Neural progenitor cell (in vitro differentiated cells): ENCODE results near the gene IGFBP4. TPM values are rescaled to one million over a fixed set of nuclear protein-coding genes. Genes with fewer than 3 reads are reported as not detected.

ENCODE experiments used
- DNase-seq: peaks from one replicate; pipeline ENCODE4 v3.0.0-alpha.2; 2016; ENCODE audit warnings: low spot score
- H2AFZ ChIP-seq: fragments of 200-600 bp; sonication (generic); replicated peaks from 2 replicates; pipeline ENCODE4 v1.6.1; 2016; ENCODE audit warnings: antibody characterized with exemption
- H3F3A ChIP-seq: fragments of 200-600 bp; sonication (generic); 2 replicates; pipeline ENCODE4 v1.6.1; 2016; ENCODE audit warnings: antibody characterized with exemption, low read depth
- H3K27ac ChIP-seq: fragments of 200-600 bp; sonication (generic); 2 replicates; pipeline ENCODE4 v1.5.1; 2016; ENCODE audit warnings: mild to moderate bottlenecking
- H3K27me3 ChIP-seq: fragments of 200-600 bp; sonication (generic); 2 replicates; pipeline ENCODE4 v1.6.1; 2016; ENCODE audit warnings: mild to moderate bottlenecking, moderate library complexity
- H3K36me3 ChIP-seq: fragments of 200-600 bp; sonication (generic); 2 replicates; pipeline ENCODE4 v1.5.1; 2016
- H3K4me1 ChIP-seq: fragments of 200-600 bp; sonication (generic); 2 replicates; pipeline ENCODE4 v1.6.1; 2016; ENCODE audit warnings: mixed run types
- H3K4me2 ChIP-seq: fragments of 200-600 bp; sonication (generic); 2 replicates; pipeline ENCODE4 v1.6.1; 2016
- H3K4me3 ChIP-seq: fragments of 200-600 bp; sonication (generic); 2 replicates; pipeline ENCODE4 v1.5.1; 2016
- H3K79me2 ChIP-seq: fragments of 200-600 bp; sonication (generic); 2 replicates; pipeline ENCODE4 v1.6.1; 2016; ENCODE audit warnings: low read depth
- H3K9ac ChIP-seq: fragments of 200-600 bp; sonication (generic); 2 replicates; pipeline ENCODE4 v1.6.1; 2016
- H3K9me3 ChIP-seq: fragments of 200-600 bp; sonication (generic); 2 replicates; pipeline ENCODE4 v1.5.1; 2016; ENCODE audit warnings: low read depth
- H4K20me1 ChIP-seq: fragments of 200-600 bp; sonication (generic); 2 replicates; pipeline ENCODE4 v1.6.1; 2016; ENCODE audit warnings: low read depth
- H3K27ac Mint-ChIP-seq: 3 replicates; pipeline ENCODE4 v1.8.0; 2021; ENCODE audit warnings: mixed read lengths
- H3K27me3 Mint-ChIP-seq: 2 replicates; pipeline ENCODE4 v1.8.0; 2022; ENCODE audit warnings: low read depth, mild to moderate bottlenecking, inconsistent platforms, moderate library complexity, mixed read lengths; ENCODE audit not compliant: insufficient read depth
- H3K36me3 Mint-ChIP-seq: 3 replicates; pipeline ENCODE4 v1.8.0; 2021; ENCODE audit warnings: mixed read lengths
- H3K4me1 Mint-ChIP-seq: 3 replicates; pipeline ENCODE4 v1.8.0; 2021; ENCODE audit warnings: mixed read lengths
- H3K4me3 Mint-ChIP-seq: 3 replicates; pipeline ENCODE4 v1.8.0; 2021; ENCODE audit warnings: mild to moderate bottlenecking, moderate library complexity, mixed read lengths
- H3K9me3 Mint-ChIP-seq: 3 replicates; pipeline ENCODE4 v1.8.0; 2020; ENCODE audit warnings: mixed read lengths
- EZH2 ChIP-seq: fragments of 200-600 bp; sonication (generic); IDR thresholded peaks from 2 replicates; pipeline ENCODE4 v1.6.1; 2017; ENCODE audit warnings: antibody characterized with exemption, mild to moderate bottlenecking, moderate library complexity
- EZH2phosphoT487 ChIP-seq: fragments of 200-600 bp; sonication (generic); IDR thresholded peaks from 2 replicates; pipeline ENCODE4 v1.6.1; 2017; ENCODE audit warnings: antibody characterized with exemption
- total RNA-seq: library from RNA; depleted of rRNA; stranded (reverse); fragments of >200 nt; gene quantifications from 2 replicates; pipeline ENCODE4 v1.2.3, GENCODE V29; 2015; ENCODE audit warnings: low replicate concordance
- TF ChIP-seq, protein P1 (sequence below): fragments of 200-600 bp; sonication (generic); IDR thresholded peaks from 2 replicates; pipeline ENCODE4 v1.5.1; 2017; ENCODE audit warnings: antibody characterized with exemption, mild to moderate bottlenecking

IGFBP4 gene
- total RNA-seq, 1 donor from 2014 or later: 14.4 TPM

DNA sequence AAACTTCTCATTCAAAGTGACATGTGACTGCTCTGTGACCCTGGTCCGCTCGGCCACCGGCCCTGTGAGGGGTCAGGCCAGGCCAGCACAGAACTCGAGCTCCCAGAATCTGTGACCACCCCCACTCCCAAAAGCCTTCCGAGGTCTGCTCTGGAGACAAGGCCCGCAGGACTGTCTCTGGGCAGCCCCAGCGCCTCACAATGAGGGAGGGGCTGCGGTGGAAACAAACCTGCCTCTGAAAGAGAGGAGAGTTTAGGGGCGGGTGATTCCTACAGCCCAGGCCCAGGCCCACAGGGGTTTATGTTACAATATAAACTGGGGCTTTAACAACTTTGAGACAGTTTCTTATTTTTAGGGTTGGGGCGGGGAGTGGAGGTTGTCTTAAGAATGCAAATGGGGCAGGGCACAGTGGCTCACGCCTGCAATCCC lies 19.9 kb downstream of the IGFBP4 start:
- H3K27ac ChIP-seq: no peak overlapping the region
- H3K9me3 ChIP-seq: no peaks in the 10 kb centered on the region
- no peaks in the 10 kb centered on the region for H3K27me3 ChIP-seq
- Mint-ChIP-seq H3K4me3 (peak overlapping the region; percentile 41), H3K4me1 (peaks cover 39% of the 10 kb centered on the region), H3K36me3 (no peaks in the 10 kb centered on the region), H3K27me3 (peaks cover 3% of the 10 kb centered on the region), H3K9me3 (no peaks in the 10 kb centered on the region), H3K27ac (peak overlapping the region; percentile 83)
- peak overlapping the region; percentile 82 for H2AFZ ChIP-seq
- DNase-seq: peak; percentile 44
- H3K9ac ChIP-seq: no peak overlapping the region
- peak overlapping the region; percentile 26 for H3K4me2 ChIP-seq
- H3F3A ChIP-seq: no peaks in the 10 kb centered on the region
- H3K4me3 ChIP-seq: no peak overlapping the region
- no peaks in the 10 kb centered on the region for H3K79me2 ChIP-seq
- H3K4me1 ChIP-seq: peaks cover 8% of the 10 kb centered on the region
- H4K20me1 ChIP-seq: no peaks in the 10 kb centered on the region
- no peaks in the 10 kb centered on the region for H3K36me3 ChIP-seq
- TF ChIP-seq, protein P1, sequence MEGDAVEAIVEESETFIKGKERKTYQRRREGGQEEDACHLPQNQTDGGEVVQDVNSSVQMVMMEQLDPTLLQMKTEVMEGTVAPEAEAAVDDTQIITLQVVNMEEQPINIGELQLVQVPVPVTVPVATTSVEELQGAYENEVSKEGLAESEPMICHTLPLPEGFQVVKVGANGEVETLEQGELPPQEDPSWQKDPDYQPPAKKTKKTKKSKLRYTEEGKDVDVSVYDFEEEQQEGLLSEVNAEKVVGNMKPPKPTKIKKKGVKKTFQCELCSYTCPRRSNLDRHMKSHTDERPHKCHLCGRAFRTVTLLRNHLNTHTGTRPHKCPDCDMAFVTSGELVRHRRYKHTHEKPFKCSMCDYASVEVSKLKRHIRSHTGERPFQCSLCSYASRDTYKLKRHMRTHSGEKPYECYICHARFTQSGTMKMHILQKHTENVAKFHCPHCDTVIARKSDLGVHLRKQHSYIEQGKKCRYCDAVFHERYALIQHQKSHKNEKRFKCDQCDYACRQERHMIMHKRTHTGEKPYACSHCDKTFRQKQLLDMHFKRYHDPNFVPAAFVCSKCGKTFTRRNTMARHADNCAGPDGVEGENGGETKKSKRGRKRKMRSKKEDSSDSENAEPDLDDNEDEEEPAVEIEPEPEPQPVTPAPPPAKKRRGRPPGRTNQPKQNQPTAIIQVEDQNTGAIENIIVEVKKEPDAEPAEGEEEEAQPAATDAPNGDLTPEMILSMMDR: no peak
- TF ChIP-seq EZH2phosphoT487 (no peak), EZH2 (no peak)

DNA sequence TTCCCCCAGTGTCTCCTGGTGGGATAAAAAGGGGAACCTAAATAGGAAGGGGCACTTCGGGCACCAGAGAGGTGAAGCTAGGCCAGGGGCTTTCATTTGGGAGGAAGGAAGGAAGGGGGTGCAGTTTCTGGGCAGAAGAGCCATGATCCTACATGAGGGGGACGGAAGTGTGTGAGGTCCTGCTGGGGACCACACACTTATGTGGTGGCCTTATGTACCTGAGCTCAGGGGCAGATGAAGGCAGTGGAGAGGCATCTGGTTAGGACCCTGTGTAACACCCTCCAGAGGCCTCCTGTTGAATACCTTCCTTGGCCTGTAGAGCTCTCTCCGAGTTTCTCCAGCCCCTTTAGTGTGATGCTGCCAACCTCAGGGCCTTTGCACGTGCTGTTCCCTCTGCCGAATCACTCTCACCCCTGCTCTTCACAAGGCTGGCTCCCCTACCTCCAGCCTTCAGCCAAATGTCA lies 21.2 kb downstream of the IGFBP4 start:
- Histone ChIP-seq H3K9me3 (no peaks in the 10 kb centered on the region), H3K4me1 (peaks cover 5% of the 10 kb centered on the region), H3K36me3 (no peaks in the 10 kb centered on the region), H3K79me2 (no peaks in the 10 kb centered on the region), H3K9ac (no peak overlapping the region), H3K27me3 (no peaks in the 10 kb centered on the region), H3K4me3 (no peak overlapping the region), H3F3A (no peaks in the 10 kb centered on the region), H2AFZ (no peak overlapping the region), H4K20me1 (no peaks in the 10 kb centered on the region), H3K27ac (no peak overlapping the region), H3K4me2 (no peak overlapping the region)
- Mint-ChIP-seq H3K27me3 (peaks cover 10% of the 10 kb centered on the region), H3K36me3 (no peaks in the 10 kb centered on the region), H3K9me3 (no peaks in the 10 kb centered on the region), H3K4me3 (no peak overlapping the region), H3K4me1 (peaks cover 29% of the 10 kb centered on the region), H3K27ac (no peak overlapping the region)
- DNase-seq: no peak
- TF ChIP-seq EZH2phosphoT487: no peak
- TF ChIP-seq, protein P1: no peak
- no peak for TF ChIP-seq EZH2

DNA sequence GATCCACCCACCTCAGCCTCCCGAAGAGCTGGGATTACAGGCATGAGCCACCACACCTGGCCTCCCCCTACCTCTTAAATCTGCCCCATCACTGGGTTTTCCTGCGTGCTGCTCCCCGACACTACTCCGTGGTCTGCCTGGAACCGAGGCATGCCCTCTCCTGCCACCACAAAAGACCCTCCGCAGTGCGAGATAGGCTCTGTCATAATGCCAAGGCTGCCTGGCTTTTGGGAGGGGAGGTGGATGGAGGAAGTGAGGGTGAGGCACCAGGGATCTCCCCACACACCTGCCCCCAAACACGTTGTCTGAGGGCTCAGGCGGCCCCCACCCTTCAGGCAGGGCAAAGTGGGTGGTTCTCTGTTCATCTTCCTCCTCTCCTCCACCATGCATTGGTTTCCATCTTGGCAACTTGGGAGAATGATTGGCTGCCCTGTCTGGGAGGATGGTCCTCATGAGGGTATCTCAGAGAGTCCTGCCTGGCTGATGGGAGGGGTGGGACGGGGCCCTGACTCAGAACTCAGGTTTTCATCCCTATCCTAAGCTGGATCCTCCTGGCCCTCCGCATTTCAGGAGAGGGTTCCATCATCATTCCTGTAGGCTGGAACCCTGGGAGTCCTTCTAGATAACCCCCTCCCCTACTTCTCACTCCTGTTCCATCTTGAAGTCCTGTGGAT lies 23.2 kb downstream of the IGFBP4 start:
- Mint-ChIP-seq H3K36me3 (no peaks in the 10 kb centered on the region), H3K27me3 (peaks cover 13% of the 10 kb centered on the region), H3K9me3 (peaks cover 3% of the 10 kb centered on the region), H3K4me3 (no peak overlapping the region), H3K4me1 (peaks cover 25% of the 10 kb centered on the region), H3K27ac (no peak overlapping the region)
- H2AFZ ChIP-seq: no peak overlapping the region
- no peak overlapping the region for H3K4me3 ChIP-seq
- no peak for DNase-seq
- peaks cover 5% of the 10 kb centered on the region for H3K4me1 ChIP-seq
- H3K36me3 ChIP-seq: no peaks in the 10 kb centered on the region
- TF ChIP-seq EZH2phosphoT487 (no peak), EZH2 (no peak)
- TF ChIP-seq, protein P1: no peak
- H3F3A ChIP-seq: no peaks in the 10 kb centered on the region
- H3K4me2 ChIP-seq: no peak overlapping the region
- no peaks in the 10 kb centered on the region for H3K79me2 ChIP-seq
- H3K27me3 ChIP-seq: no peaks in the 10 kb centered on the region
- H3K9ac ChIP-seq: no peak overlapping the region
- H3K9me3 ChIP-seq: no peaks in the 10 kb centered on the region
- no peaks in the 10 kb centered on the region for H4K20me1 ChIP-seq
- no peak overlapping the region for H3K27ac ChIP-seq
